Measurements from ENCODE around the gene ITGA5. TPM values are rescaled to one million over a fixed set of nuclear protein-coding genes. Genes with fewer than 3 reads are reported as not detected.
A peak's percentile ranks its signal among the peaks of the same experiment; 100 is the strongest.

Gene ITGA5
- total RNA-seq, 1 experiment from 2014 or later, result 75.8 TPM

GRCh38 chr12:54381136-54381535, 37.9 kb downstream of the ITGA5 start:
- POLR2A ChIA-PET, result no interaction called here
- Histone ChIP-seq H3K27ac (ENCODE audit: low read length) (no peak overlapping the region), H3K27me3 (ENCODE audit: control insufficient read depth, insufficient read depth, low read length) (no peaks in the 10 kb centered on the region), H3K4me3 (ENCODE audit: low read depth in 2 of 2, low read length in 2 of 2) (no peak overlapping the region), H3K9me3 (ENCODE audit: control insufficient read depth, insufficient read depth, low read depth, low read length) (no peaks in the 10 kb centered on the region), H3K4me1 (ENCODE audit: control insufficient read depth, insufficient read depth, low read length) (peaks cover 2% of the 10 kb centered on the region; the same call in 1 of the 2 replicates), H3K36me3 (ENCODE audit: control insufficient read depth, insufficient read depth, low read length) (no peaks in the 10 kb centered on the region)
- intact Hi-C loops (cut with micrococcal nuclease; ENCODE audit: unreplicated experiment), result no loop called here
- no peak for TF ChIP-seq POLR2AphosphoS5 (IDR thresholded peaks at IDR 0.05; ENCODE audit: low read depth, low read length)
- no peak for TF ChIP-seq TCF7L2 (IDR thresholded peaks at IDR 0.05; ENCODE audit: low read depth, low read length)
- TF ChIP-seq CTCF (IDR thresholded peaks at IDR 0.05), result no peak
- no peak for TF ChIP-seq SIN3A (IDR thresholded peaks at IDR 0.05; ENCODE audit: borderline replicate concordance, insufficient read depth, low read depth, low read length)
- TF ChIP-seq REST (IDR thresholded peaks at IDR 0.05; ENCODE audit: insufficient read depth in 1 of 2, low read depth in 2 of 2, low read length in 1 of 2), result no peak
- in situ Hi-C loops (cut with HindIII; ENCODE audit: low pct_unique_long_range_greater_than_20kb, low sequenced_read_pairs), result no loop called here
- ATAC-seq, result no peak
- no peak for DNase-seq (ENCODE audit: low read depth, low spot score)
- no TSS peak for BruUV-seq (replicated peaks)
- CTCF ChIA-PET, result interaction anchor here (0.7 kb wide), 1 partner anchor 97 kb away, joined by 4 read pairs; no protein-coding TSS in a partner anchor

GRCh38 chr12:54379398-54380201, 39.5 kb downstream of the ITGA5 start:
- in situ Hi-C loops (cut with HindIII; ENCODE audit: low pct_unique_long_range_greater_than_20kb, low sequenced_read_pairs) (no loop called here), intact Hi-C loops (cut with micrococcal nuclease; ENCODE audit: unreplicated experiment) (no loop called here)
- Histone ChIP-seq H3K36me3 (ENCODE audit: control insufficient read depth, insufficient read depth, low read length) (no peaks in the 10 kb centered on the region), H3K27ac (ENCODE audit: low read length) (peak overlapping the region; percentile 64; the same call in 1 of the 2 replicates), H3K27me3 (ENCODE audit: control insufficient read depth, insufficient read depth, low read length) (no peaks in the 10 kb centered on the region), H3K9me3 (ENCODE audit: control insufficient read depth, insufficient read depth, low read depth, low read length) (no peaks in the 10 kb centered on the region), H3K4me1 (ENCODE audit: control insufficient read depth, insufficient read depth, low read length) (peaks cover 2% of the 10 kb centered on the region; the same call in 1 of the 2 replicates), H3K4me3 (ENCODE audit: low read depth in 2 of 2, low read length in 2 of 2) (peak overlapping the region; percentile 44 to 64)
- ChIA-PET POLR2A (no interaction called here), CTCF (interaction anchor here (0.6 to 2.4 kb wide), 11 partner anchors 8 to 210 kb away, joined by 3 to 26 read pairs (median 3); no protein-coding TSS in a partner anchor)
- no TSS peak for BruUV-seq (replicated peaks)
- TF ChIP-seq CTCF (IDR thresholded peaks at IDR 0.05) (peak; percentile 100), POLR2AphosphoS5 (IDR thresholded peaks at IDR 0.05; ENCODE audit: low read depth, low read length) (no peak)
- ATAC-seq (peak; percentile 93), DNase-seq (ENCODE audit: low read depth, low spot score) (peak; percentile 73)

Data from Panc1 (cell line).